ENCODE results near the gene FSTL4. TPM values are rescaled to one million over a fixed set of nuclear protein-coding genes. Genes with fewer than 3 reads are reported as not detected.

FSTL4 gene
- total and polyA plus RNA-seq, 4 donors: 0.02 to 0.18 TPM; not detected in 2

GRCh38 chr5:133398646-133399101 is 213.7 kb downstream of the FSTL4 start:
- no peaks in the 10 kb centered on the region for H3K36me3 ChIP-seq (ENCODE audit: control insufficient read depth in 4 of 4, insufficient read depth in 3 of 4, low read depth in 1 of 4, low read length in 3 of 4)
- TF ChIP-seq HNF4A (conservative IDR thresholded peaks at IDR 0.05) (no peak), RAD21 (IDR thresholded peaks at IDR 0.05) (no peak), HNF4G (IDR thresholded peaks at IDR 0.05) (no peak), EGR1 (IDR thresholded peaks at IDR 0.05; ENCODE audit: low read depth in 2 of 2) (no peak)
- H3K27ac ChIP-seq (ENCODE audit: low read depth in 1 of 2, low read length in 2 of 2): no peak overlapping the region
- peak; percentile 20 for DNase-seq (ENCODE audit: low spot score)
- H3K9me3 ChIP-seq (ENCODE audit: control insufficient read depth in 4 of 4, low read length in 3 of 4): no peaks in the 10 kb centered on the region
- no peak overlapping the region for H3K9ac ChIP-seq (ENCODE audit: low read depth in 1 of 2, low read length in 2 of 2)
- 84% methylated on average over 6 of the region's 6 CpGs for WGBS
- no peaks in the 10 kb centered on the region for H3K27me3 ChIP-seq (ENCODE audit: control insufficient read depth in 4 of 4, insufficient read depth in 4 of 4, low read length in 3 of 4)
- no peaks in the 10 kb centered on the region for H3K4me1 ChIP-seq (ENCODE audit: control insufficient read depth in 4 of 4, insufficient read depth in 4 of 4, low read length in 3 of 4)
- no peak overlapping the region for H3K4me3 ChIP-seq (ENCODE audit: low read depth in 1 of 3, low read length in 3 of 3)

GRCh38 chr5:133397990-133398645 is 214.2 kb downstream of the FSTL4 start:
- peak; percentile 6 for DNase-seq (ENCODE audit: low spot score)
- 91% methylated on average over 9 of the region's 9 CpGs for WGBS

More at GRCh38 chr5:133397990-133398645, 214.2 kb downstream of the FSTL4 start:
- Histone ChIP-seq H3K4me3 (ENCODE audit: low read depth in 1 of 3, low read length in 3 of 3) (no peak overlapping the region), H3K9me3 (ENCODE audit: control insufficient read depth in 4 of 4, low read length in 3 of 4) (no peaks in the 10 kb centered on the region), H3K4me1 (ENCODE audit: control insufficient read depth in 4 of 4, insufficient read depth in 4 of 4, low read length in 3 of 4) (no peaks in the 10 kb centered on the region), H3K27ac (ENCODE audit: low read depth in 1 of 2, low read length in 2 of 2) (no peak overlapping the region), H3K27me3 (ENCODE audit: control insufficient read depth in 4 of 4, insufficient read depth in 4 of 4, low read length in 3 of 4) (no peaks in the 10 kb centered on the region), H3K36me3 (ENCODE audit: control insufficient read depth in 4 of 4, insufficient read depth in 3 of 4, low read depth in 1 of 4, low read length in 3 of 4) (no peaks in the 10 kb centered on the region), H3K9ac (ENCODE audit: low read depth in 1 of 2, low read length in 2 of 2) (no peak overlapping the region)
- TF ChIP-seq MAX (IDR thresholded peaks at IDR 0.05) (no peak), NR2F2 (IDR thresholded peaks at IDR 0.05) (no peak), TAF1 (conservative IDR thresholded peaks at IDR 0.05) (no peak), YY1 (IDR thresholded peaks at IDR 0.05) (no peak), ZBTB33 (IDR thresholded peaks at IDR 0.05) (no peak), CTCF (IDR thresholded peaks at IDR 0.05; ENCODE audit: low read depth, low read length, missing input control) (no peak)

Data from liver (tissue), 9 donors.